K562 (cell line): Measurements from ENCODE around the gene OR2F2. TPM values are rescaled to one million over a fixed set of nuclear protein-coding genes. Genes with fewer than 3 reads are reported as not detected.

Source experiments
- CBFA2T3 ChIP-seq: fragments of 450-650 bp; IDR thresholded peaks from 2 replicates; pipeline ENCODE4 v1.6.1; 2017
- HDAC8 ChIP-seq: fragments of 450-650 bp; IDR thresholded peaks from 2 replicates; pipeline ENCODE4 v1.6.1; 2016; ENCODE audit warnings: mild to moderate bottlenecking, missing genetic modification characterization, moderate library complexity, missing compliant biosample characterization
- ILK ChIP-seq: fragments of 450-650 bp; IDR thresholded peaks from 2 replicates; pipeline ENCODE4 v1.6.1; 2016; ENCODE audit warnings: missing genetic modification characterization, low read depth, mild to moderate bottlenecking, missing compliant biosample characterization, moderate library complexity, borderline replicate concordance
- IRF1 ChIP-seq: sonication (generic); formaldehyde crosslinking; IDR thresholded peaks from 2 replicates; pipeline ENCODE4 v1.8.0; 2022; ENCODE audit warnings: missing genetic modification reagents, mild to moderate bottlenecking, borderline replicate concordance
- KAT7 ChIP-seq: sonication (generic); formaldehyde crosslinking; IDR thresholded peaks from 2 replicates; pipeline ENCODE4 v1.8.0; 2022; ENCODE audit warnings: missing genetic modification reagents, mild to moderate bottlenecking, borderline replicate concordance
- MECOM ChIP-seq: fragments of 250-450 bp; sonication (Bioruptor Pico); IDR thresholded peaks from 2 replicates; pipeline ENCODE4 v1.8.0; 2022; ENCODE audit warnings: inconsistent platforms
- MEF2A ChIP-seq: IDR thresholded peaks from 2 replicates; pipeline ENCODE4 v1.6.1; 2011; ENCODE audit warnings: low read depth, mild to moderate bottlenecking, low read length, moderate library complexity; ENCODE audit not compliant: control insufficient read depth
- MLX ChIP-seq, 2 experiments: fragments of 450-650 bp in 1 of 2; sonication (generic) in 1 of 2; formaldehyde crosslinking; conservative IDR thresholded peaks; 2 replicates each; pipeline versions ENCODE4 v1.4.0 to v1.8.1; 2020 to 2022; ENCODE audit warnings: mild to moderate bottlenecking in 1 of 2, missing genetic modification reagents in 1 of 2
- NCOA6 ChIP-seq: fragments of 450-650 bp; IDR thresholded peaks from 2 replicates; pipeline ENCODE4 v1.6.1; 2017; ENCODE audit warnings: mild to moderate bottlenecking
- NR4A1 ChIP-seq, 2 experiments: fragments of 250-450 bp in 1 of 2; fragments of 450-650 bp in 1 of 2; sonication (Bioruptor Pico) in 1 of 2; IDR thresholded peaks; 2 replicates each; pipeline versions ENCODE4 v1.4.0 to v1.6.1; 2016 to 2020; ENCODE audit warnings: mild to moderate bottlenecking in 2 of 2, missing compliant biosample characterization in 1 of 2, missing genetic modification characterization in 1 of 2, moderate library complexity in 1 of 2
- THAP7 ChIP-seq: fragments of 250-450 bp; sonication (Bioruptor Pico); IDR thresholded peaks from 2 replicates; pipeline ENCODE4 v1.5.0; 2021
- ZFP30 ChIP-seq: fragments of 250-450 bp; sonication (Bioruptor Pico); IDR thresholded peaks from 2 replicates; pipeline ENCODE4 v1.8.0; 2022; ENCODE audit warnings: moderate library complexity, mild to moderate bottlenecking, inconsistent platforms, borderline replicate concordance
- ZNF551 ChIP-seq: fragments of 250-450 bp; sonication (Bioruptor Pico); IDR thresholded peaks from 2 replicates; pipeline ENCODE4 v1.5.0; 2021; ENCODE audit warnings: mild to moderate bottlenecking, moderate library complexity
- ZSCAN32 ChIP-seq: fragments of 450-650 bp; formaldehyde crosslinking; IDR thresholded peaks from 2 replicates; pipeline ENCODE4 v1.4.0; 2020; ENCODE audit warnings: mild to moderate bottlenecking, moderate library complexity
- polyA plus RNA-seq, 8 experiments: library from polyadenylated mRNA; depleted of rRNA in 4 of 8; stranded (reverse) in 5 of 8; unstranded in 3 of 8; fragments of >200 nt; fragmentation: Nextera tagmentation in 2 of 8; fragmentation: Illumina TruSeq in 1 of 8; extraction: Ambion mirVana in 2 of 8; extraction: Trizol in 1 of 8; gene quantifications; 2 replicates each; pipeline versions ENCODE4 v1.2.1 to v1.2.3, GENCODE V29; 2011 to 2014; ENCODE audit warnings: inconsistent platforms in 1 of 8, missing spikeins in 1 of 8
- total RNA-seq, 7 experiments: library from RNA; depleted of rRNA in 6 of 7; stranded (reverse); fragments of >200 nt in 6 of 7; fragmentation: Illumina TruSeq in 2 of 7; extraction: Trizol in 2 of 7; gene quantifications; 2 replicates each; pipeline versions ENCODE4 v1.2.1 to v1.2.3, GENCODE V29; 2011 to 2021; ENCODE audit warnings: low replicate concordance in 1 of 7

Gene OR2F2
- total and polyA plus RNA-seq, 9 of the 15 experiments (the other 6 are each of a cell fraction or from before 2014, with no cell fraction given): not detected

- TF ChIP-seq MEF2A (no peak), HDAC8 (tag) (no peak), ILK (no peak), CBFA2T3 (no peak), MLX (CRISPR knock-in tag; conservative IDR thresholded peaks at IDR 0.05) (no peak), NR4A1 (CRISPR knock-in tag; IDR thresholded peaks at IDR 0.05) (no peak), NR4A1 (tag; IDR thresholded peaks at IDR 0.05) (no peak), MECOM (0 out of 2 replicates have a peak, but pooled peaks have one; percentile 27), NCOA6 (no peak), THAP7 (CRISPR knock-in tag) (no peak), ZSCAN32 (CRISPR knock-in tag) (0 out of 2 replicates have a peak, but pooled peaks have one; percentile 39), ZFP30 (no peak), ZNF551 (no peak), IRF1 (CRISPR knock-in tag) (no peak), KAT7 (CRISPR knock-in tag) (peak; percentile 93; the same call in 1 of the 2 replicates)
Measured at GRCh38 chr7:143901668-143902331, 33.2 kb upstream of the OR2F2 start, which contains the start of gene TCAF1 (continued).
